HTR-8/SVneo (cell line): ENCODE measurements around the gene TMEM132A.
"Not testable (repeated sequence)": the region's sequence is repeated elsewhere in the genome, so short reads cannot be mapped to it uniquely, and the experiment has no call there.

Experiments
- DNase-seq: peaks from one replicate; pipeline ENCODE4 v3.0.0; 2011; ENCODE audit warnings: low spot score, mixed read lengths; ENCODE audit not compliant: insufficient read length
- FAIRE-seq: peaks from 2 replicates; lab custom pipeline; 2011; peaks lifted over from hg19 to GRCh38; lab: Jason Lieb, UNC

TMEM132A gene

DNA sequence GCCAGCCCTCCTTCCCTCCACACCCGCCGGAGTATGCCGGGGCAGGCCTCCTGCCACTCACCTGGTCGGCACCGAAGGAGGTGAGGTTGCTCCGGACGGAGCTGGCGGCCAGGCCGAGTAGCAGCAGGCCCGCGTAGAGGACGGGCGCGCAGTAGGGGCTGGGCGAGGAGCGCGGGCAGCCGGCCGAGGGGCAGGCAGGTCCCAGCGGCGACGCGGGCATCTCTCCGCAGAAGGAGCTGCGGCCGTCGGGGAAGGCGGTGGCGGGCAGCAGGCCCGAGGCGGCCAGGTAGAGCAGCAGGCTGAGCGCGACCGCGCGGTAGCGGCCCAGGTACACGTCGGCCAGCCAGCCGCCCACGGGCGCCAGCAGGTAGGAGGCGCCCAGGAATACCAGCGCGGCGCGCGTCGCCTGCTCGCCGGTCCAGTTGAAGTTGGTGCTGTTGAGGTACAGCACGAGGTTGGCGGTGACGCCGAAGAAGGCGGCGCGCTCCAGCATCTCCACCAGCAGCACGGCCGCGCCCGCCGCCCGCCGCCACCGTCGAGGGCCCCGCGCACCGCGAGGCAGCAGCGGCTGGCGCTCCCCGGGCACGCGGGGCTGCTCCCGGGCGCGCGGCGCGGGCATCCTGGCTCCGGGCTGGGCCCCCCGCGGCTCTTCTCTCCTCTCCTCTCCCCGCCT lies 26.8 kb downstream of the TMEM132A start:
- no peak for FAIRE-seq
- DNase-seq: no peak

DNA sequence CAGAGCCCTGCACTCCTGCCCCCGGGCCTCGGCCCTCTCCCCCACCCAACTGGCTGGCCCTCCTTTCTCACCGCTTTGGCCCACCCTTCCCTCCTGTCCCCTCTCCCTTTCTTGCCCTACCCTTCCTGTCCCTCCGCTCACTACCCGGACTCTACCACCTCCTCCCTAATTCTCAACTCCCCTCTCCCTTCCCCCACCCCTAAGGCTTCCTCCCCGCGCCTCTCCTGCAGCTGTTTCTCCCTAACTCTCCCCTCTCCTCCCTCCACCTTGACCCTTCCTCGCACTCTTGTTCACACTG lies 27.3 kb downstream of the TMEM132A start:
- no peak for FAIRE-seq
- DNase-seq: no peak

DNA sequence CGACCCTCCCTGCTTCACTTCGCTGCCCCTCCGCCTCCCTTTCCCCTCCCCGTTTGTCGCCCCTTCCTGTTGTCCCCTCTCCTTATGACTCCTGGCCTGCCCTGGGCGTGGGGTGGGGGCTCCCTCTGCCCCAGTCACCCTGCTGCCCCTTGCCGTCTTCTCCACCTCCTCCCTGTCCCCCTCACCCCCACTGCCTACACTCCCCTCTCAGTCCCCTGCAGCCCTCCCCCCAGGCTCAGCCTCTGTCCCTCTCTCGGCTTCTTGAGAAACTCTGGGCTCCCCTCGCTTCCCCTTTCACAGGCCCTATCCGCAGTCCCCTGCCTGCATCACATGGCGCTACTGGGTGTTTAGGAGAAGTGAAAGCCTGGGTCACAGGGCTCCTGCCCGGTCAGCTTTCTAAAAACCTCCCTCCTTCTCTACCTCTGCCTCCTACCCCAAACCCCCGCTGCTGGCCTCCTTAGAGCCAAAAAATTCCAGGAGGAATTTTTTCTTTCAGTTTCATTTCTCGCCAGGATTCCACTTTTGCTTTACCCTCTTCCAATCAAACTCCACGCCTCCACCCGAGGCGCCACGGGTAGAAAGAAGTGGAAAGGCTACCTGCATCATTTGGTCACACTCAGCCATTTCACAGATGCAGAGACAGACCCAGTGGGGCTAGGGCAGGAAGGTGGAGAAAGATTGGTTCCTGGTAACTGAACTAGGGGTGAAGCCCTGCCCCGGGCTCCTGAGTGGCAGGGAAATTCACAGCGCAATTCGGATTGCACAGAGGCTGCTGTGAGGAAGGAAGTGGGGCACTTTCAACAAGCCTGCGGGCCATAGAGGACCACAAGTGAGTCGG lies 27.9 kb downstream of the TMEM132A start, which contains the start of gene SLC15A3:
Gene SLC15A3, minus strand, starts transcription at position 273 of the 838 bp plus-strand sequence. CDS start 625 bp downstream, outside the sequence.
- no peak for DNase-seq
- FAIRE-seq: no peak

DNA sequence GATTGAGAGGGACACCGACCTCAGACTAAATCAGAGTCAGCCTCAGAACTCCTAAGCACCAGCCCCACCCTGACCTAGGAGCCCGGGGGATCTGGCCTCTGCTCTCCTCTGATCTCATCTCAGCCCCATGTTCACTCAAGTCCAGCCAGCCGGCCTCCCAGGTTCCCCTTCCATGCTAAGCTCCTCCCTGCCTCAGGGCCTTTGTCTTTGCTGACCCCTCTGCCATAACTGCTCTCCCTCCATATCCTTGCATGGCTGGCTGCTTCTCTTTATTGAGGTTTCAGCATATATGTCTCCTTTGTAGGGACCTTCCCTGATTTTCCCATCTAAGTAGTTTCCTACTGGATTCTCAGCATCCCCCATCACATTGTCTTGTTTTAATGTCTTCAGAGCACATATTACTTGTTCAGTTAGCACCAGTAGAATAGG lies 28.5 kb downstream of the TMEM132A start:
- FAIRE-seq: no peak

DNA sequence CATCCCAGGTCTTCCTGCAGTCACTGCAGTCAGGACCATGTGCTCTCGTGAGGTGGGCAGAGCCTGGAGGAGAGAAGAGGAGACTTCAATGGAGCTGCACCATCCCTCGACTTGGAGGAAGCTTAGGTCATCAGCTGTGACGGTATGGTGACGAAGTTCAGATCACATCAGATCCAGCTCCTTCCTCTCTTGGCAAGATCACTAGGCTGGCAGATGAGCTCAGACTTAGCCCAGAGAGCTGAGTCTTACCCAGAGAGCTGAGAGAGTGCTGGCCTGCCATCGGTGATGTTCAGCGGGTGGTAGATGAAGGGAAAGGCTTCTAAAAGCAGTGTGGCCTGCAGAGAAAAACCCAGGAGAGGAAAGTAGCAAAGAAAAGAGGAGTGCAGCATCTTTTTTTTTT lies 29.5 kb downstream of the TMEM132A start:
- DNase-seq: no peak
- no peak for FAIRE-seq

More for the DNA sequence above, 28.5 kb downstream of the TMEM132A start:
- no peak for DNase-seq

DNA sequence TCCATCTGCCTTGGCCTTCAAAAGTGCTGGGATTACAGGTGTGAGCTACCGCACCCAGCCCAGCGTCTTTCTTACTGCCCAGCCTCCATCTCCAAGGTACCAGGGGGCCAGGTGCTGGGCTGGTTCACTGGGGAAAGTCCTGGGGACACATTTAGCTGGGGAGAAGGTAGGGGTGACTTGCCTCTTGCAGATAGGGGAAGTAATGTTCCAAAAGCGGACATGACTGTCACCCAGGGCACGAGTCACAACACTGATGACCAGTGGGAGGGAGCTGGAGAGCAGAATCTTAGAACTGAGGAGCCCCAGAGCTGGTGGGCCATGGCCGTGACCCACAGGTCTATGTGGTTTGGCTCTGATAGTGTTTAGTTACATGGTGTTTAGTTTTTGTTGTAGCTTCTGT lies 30.2 kb downstream of the TMEM132A start:
- FAIRE-seq (no peak), DNase-seq (no peak)

DNA sequence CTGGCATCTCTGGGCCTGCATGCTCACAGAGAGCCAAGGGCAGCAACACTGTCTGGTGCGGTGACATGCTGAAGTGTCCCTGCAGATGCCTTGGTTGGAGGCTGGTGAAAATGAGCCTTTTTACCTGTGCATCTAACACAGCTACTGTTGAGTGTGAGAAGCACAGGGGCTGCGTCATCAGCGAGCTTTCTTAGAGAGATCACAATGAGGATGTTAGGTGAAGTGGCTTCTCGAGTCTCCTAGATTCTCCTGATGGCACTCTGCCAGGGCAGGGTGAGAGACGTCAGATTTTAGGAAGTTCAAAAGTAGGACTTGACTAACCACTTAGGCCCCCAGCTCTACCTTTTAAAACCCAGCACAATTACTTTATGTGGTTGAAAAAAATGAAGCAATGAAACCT lies 31.3 kb downstream of the TMEM132A start:
- no peak for FAIRE-seq
- no peak for DNase-seq

DNA sequence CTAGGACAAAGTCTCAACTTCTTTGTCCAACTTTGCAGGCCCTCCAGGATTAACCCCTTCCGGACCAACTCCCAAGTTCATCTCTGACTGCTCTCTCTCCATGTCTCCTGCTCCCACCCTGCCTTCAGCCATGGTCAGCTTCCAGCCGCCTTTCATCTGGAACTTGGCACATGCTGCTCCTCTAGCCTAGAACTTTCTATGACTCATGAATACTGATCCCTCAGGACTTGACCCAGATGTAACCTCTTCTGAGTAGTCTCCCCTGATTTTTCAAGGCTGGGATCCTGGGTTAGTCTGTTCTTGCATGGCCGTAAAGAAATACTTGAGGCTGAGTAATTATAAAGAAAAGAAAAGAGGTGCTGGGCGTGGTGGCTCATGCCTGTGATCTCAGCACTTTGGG lies 32.9 kb downstream of the TMEM132A start:
- no peak for FAIRE-seq
- DNase-seq: no peak

DNA sequence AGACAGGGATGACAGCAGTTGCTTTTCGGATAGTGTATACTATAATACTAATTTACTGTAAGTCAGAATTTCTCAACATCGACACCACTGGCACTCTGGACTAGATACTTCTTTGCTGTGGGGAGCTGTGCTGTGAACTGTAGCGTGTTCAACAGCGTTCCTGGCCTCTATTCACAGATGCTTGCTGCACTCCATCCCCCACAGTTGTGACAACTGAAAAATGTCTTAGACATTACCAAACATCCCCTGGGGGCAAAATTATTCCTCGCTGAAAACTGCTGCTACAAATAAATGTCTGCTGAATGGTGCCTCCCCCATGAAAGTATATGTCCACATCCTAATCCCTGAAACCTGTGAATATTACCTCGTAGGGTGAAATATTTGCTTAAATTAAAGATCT lies 35.2 kb downstream of the TMEM132A start:
- FAIRE-seq (no peak), DNase-seq (no peak)

DNA sequence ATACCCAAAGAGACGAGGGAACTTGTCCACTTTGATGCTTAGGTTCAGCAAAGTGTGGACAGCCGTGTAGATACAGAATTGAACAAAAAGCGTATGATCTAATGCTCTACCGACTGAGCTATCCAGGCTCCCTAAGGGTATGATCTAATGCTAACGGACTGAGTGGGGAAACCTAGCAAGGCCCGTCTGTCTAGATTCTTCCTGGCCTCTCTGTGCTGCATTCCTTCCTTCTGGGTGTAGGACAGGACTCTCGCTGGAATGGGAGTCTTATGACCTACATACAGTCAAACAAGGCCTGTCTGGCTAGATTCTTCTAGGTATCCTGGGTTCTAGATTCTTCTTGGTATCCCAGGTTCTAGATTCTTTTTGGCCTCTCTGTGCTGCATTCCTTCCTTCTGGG lies 36.1 kb downstream of the TMEM132A start:
- DNase-seq (no peak), FAIRE-seq (no peak)

DNA sequence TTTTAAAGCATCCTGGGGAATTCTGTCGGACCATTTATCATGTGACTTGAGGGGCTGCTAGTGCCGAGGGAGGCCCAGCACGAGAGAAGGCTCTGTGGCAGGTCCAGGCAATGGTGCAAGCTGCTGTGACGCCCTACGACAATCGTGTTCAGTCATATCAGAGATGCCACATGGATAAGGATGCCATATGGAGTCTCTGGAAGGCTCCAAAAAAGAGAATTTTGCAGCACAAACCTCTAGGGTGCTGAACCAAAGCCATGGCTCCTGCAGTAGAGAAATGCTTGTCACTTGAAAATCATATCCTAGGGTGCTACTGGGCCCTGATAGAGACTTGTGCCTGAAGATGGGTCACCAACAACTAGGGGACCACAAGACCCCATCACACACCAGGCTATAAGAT lies 40.5 kb downstream of the TMEM132A start:
- DNase-seq (no peak), FAIRE-seq (no peak)

DNA sequence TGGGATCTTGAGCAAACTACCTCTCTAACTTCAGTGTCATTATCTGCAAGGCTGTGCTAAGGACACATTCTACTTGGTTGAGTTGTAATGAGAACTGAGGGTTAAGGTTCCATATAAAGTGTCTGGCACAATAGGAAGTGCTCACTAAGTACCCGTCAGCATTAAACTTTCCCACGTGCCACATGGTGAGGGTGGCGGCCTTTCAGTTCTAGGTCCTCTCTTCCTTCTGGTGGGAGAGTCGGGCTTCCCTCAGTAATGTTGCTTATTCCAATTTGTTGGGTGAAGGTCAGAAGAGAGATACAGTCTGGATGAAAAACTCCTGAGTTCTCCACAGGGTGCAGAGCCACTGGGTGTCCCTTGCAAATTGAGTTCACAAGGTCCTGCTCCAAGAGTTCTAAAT lies 42.6 kb downstream of the TMEM132A start:
- no peak for DNase-seq
- no peak for FAIRE-seq

DNA sequence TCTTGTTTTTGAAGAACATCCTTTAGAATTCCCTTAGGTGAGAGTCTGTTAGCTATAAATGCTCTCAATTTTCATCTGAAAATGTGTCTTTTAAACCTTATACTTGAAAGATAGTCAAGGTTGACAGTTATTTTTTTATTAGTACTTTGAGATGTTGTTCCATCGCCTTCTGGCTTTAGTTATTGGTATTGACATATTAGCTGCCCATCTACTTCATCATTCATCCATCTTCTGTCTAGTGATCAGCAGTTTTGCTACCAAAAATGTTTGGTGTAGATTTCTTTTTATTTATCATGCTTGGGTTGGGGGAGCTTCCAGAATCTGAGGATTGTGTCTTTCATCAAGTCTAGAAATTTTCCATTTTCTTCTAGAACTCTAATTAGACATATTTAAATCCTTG lies 44.0 kb downstream of the TMEM132A start:
- DNase-seq (no peak), FAIRE-seq (no peak)

DNA sequence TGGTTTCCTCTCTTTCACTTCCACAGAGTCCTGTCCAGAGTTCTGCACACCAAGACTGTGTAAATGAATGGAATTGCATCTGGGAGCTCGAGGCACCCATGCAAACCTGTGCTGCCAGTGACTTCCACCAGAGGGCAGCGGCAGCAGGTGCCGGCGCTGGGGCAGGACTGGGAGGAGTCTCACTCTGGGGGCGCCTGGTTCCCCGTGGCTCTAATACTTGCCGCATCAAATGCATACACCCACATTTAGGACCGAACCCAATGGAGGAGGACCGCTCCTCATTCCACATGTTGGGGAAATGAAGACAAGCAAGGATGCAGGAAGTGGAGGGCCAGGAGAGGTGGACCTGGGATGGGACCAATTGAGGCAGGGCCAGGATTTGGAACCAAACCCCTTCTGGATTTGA lies 46.1 kb downstream of the TMEM132A start:
- no peak for DNase-seq
- no peak for FAIRE-seq

DNA sequence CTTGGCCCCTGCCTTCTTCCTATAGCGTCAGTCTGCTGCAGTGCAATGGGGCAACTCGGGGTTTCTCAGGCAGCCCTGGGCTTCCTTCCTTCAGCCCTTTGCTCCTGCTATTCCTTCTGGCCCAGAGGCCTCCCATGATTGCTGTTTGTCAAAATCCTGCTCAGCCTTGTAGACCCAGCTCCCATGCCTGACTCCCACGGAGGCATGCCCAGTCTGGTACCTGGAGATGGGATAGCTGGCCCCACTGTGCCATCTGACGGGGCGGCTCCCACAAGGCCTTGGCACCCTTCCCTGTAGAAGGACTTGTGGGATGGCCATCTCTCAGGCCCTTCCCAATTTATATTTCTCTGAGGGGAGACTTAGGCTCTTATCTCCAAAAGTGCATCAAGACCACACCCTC lies 46.6 kb downstream of the TMEM132A start:
- DNase-seq (no peak), FAIRE-seq (no peak)

DNA sequence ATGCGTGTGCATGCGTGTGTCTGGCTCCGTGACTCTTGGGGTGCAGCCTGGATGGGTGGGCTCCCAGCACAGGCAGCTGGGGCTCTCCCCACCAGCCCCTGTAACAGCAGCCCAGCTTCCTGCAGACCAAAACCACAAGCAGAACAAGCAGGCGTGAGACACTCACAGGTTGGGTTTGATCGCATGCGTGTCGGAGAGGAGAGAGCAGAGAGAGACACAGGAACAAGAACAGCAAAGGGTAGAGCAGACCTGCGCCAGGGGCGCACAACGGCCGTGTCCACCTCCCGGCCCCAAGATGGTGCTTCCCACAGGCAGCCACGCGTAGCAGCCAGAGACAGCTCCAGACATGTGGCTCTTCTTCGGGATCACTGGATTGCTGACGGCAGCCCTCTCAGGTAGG lies 47.3 kb downstream of the TMEM132A start, which contains the start of gene CD6:
Gene CD6, plus strand, starts transcription at position 161 of the 400 bp plus-strand sequence. Its CDS starts 186 bp downstream, at position 347.
- FAIRE-seq: no peak
- no peak for DNase-seq

DNA sequence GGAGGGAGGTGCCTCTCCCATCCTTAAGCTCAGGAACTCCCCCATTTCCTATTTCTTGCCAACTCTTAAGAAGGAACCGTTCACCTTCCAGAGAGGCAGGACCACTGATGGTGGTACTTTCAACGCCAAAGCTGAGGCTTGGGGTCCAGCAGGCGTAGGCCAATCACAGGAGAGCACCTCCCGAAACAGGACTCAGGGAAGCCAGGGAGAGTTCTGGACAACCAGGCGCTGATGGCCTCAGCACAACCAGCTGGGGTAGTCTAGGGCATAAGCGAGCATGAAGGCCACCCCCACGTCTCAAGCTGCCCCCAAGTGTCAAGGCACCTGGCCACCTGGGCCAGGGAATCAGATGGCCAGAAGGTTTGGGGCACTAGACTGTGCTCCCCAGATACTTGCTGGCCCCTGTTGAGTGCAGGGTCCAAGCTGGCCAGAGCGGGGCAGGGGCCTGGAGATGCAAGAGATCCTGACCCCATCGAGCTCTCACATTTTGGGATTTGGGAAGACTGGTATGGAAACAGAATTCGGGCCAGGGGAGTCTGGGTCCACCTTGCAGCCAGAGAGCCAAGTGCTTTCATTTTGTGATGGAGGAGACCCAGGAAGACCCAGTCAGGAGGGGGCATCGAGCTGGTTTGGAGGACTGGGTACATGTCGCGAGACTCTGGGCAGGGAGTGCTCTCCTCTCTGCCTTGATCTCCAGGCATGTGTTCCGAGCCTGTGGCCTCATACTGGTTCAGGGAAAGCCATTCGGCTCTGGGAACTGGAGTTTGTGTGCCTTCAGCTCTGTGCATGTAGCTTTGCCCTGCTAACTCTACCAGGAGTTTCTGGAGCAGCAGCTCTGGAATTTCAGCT lies 48.1 kb downstream of the TMEM132A start:
- no peak for FAIRE-seq
- no peak for DNase-seq

DNA sequence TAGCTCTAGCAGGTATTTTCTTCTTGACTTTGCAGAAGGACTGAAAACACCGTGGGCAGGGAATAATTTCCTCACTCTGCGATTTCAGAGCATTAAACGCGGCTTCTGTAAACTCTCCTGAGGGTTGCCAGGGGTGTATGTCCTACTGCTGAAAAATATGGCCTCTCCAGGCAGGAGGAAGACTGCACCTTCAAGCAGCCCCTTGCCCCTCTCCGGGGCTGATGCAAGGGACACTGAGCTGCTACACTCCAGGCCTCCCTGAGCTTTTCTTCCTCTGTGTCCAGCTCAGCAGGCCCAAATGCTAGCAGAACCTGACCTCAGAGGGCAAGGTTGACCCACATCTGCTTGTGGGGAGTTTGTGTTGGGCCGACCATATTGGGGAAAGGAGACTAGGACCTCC lies 49.4 kb downstream of the TMEM132A start:
- FAIRE-seq (no peak), DNase-seq (no peak)

DNA sequence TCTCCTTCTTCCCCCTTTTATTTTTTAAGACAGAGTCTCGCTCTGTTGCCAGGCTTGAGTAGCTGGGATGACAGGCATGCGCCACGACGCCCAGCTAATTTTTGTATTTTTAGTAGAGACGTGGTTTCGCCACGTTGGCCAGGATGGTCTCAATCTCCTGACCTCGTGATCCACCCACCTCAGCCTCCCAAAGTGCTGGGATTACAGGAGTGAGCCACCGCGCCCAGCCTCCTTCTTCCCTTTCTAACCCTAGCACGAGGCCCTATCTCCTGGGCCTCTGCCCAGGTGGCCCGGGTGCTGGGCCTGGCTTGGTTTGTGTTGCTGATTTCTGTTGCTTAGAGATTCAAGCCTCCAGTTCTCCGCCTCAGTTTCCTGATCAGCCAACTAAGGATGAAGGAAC lies 50.1 kb downstream of the TMEM132A start:
- not testable (repeated sequence) for DNase-seq, FAIRE-seq

DNA sequence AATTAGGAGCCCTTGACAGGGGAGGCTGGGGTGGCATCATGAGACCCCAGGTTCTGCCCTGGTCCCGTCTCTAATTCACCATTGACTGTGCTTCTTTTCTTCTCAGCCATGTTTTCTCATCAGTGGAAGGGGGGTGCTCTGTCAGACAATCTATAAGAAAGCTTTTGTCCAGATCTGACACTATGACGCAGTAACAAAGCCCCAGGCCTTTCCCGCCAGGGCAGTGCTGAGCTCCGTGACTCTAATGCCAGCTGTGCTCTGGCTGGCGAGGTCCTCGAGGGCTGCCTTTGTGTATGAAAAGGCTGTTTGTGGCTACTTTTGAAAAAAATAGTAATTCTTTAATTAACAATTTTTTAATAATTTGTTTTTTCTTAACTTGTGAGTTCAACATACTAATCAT lies 50.5 kb downstream of the TMEM132A start:
- DNase-seq (no peak), FAIRE-seq (no peak)

DNA sequence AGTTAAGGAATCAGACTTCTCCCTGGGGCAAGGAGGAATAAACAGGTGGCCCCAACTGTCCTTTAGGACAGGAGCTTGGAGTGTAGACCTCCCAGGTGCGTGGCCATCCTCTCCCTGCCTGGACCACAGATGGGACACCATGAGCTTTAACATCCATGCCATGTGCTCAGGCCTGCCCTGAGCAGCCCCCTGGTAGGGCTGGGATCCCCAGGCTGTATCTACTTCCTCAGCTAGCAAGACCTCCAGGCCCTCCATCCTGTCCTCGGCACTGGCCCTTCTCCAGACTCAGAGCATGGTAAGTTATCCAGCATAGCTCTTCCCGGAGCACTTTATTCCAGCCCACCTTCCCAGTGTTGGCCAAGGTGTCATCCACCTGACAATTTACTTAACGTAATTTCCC lies 53.0 kb downstream of the TMEM132A start:
- DNase-seq: no peak
- FAIRE-seq: no peak
